ENCODE data around the gene SMARCAL1. TPM values are rescaled to one million over a fixed set of nuclear protein-coding genes. Genes with fewer than 3 reads are reported as not detected.

The SMARCAL1 gene
- total RNA-seq, 4 donors from 2014 or later = 13.5 to 28.2 (median 20.6) TPM

- Histone ChIP-seq H3K9me3 (no peaks in the 10 kb centered on the region), H3K4me3 (no peak overlapping the region), H3K36me3 (peaks cover 24% of the 10 kb centered on the region), H3K27me3 (no peaks in the 10 kb centered on the region), H3K27ac (no peak overlapping the region), H3K4me1 (peaks cover 5% of the 10 kb centered on the region)
- TF ChIP-seq EP300 (IDR thresholded peaks at IDR 0.05) (no peak), POLR2AphosphoS5 (IDR thresholded peaks at IDR 0.05) (no peak), POLR2A (IDR thresholded peaks at IDR 0.05) (no peak), CTCF (IDR thresholded peaks at IDR 0.05) (no peak)
- DNase-seq (ENCODE audit: low spot score in 2 of 2) = no peak
- 87% methylated on average over 3 of the region's 3 CpGs for WGBS
Observed at GRCh38 chr2:216414772-216415319, 2.6 kb downstream of the SMARCAL1 start.

- H3K4me3 ChIP-seq = no peak overlapping the region
- no peaks in the 10 kb centered on the region for H3K9me3 ChIP-seq
- no peak for DNase-seq (ENCODE audit: low spot score in 2 of 2)
- WGBS = 79% methylated on average over 3 of the region's 3 CpGs
- TF ChIP-seq EP300 (IDR thresholded peaks at IDR 0.05) = no peak
- no peak for TF ChIP-seq POLR2AphosphoS5 (IDR thresholded peaks at IDR 0.05)
- TF ChIP-seq POLR2A (IDR thresholded peaks at IDR 0.05) = no peak
- no peak for TF ChIP-seq CTCF (IDR thresholded peaks at IDR 0.05)
- H3K27me3 ChIP-seq = no peaks in the 10 kb centered on the region
- peaks cover 5% of the 10 kb centered on the region for H3K4me1 ChIP-seq
- H3K36me3 ChIP-seq = peaks cover 31% of the 10 kb centered on the region
- H3K27ac ChIP-seq = no peak overlapping the region
Observed at GRCh38 chr2:216415541-216415940, 3.3 kb downstream of the SMARCAL1 start.

- no peak for DNase-seq (ENCODE audit: low spot score in 2 of 2)
- Histone ChIP-seq H3K4me3 (no peak overlapping the region), H3K27me3 (no peaks in the 10 kb centered on the region), H3K27ac (no peak overlapping the region), H3K36me3 (peaks cover 42% of the 10 kb centered on the region), H3K9me3 (no peaks in the 10 kb centered on the region), H3K4me1 (peaks cover 5% of the 10 kb centered on the region)
- TF ChIP-seq POLR2A (IDR thresholded peaks at IDR 0.05) = no peak
- WGBS = 97% methylated on average over 6 of the region's 6 CpGs
Observed at GRCh38 chr2:216416571-216417307, 4.5 kb downstream of the SMARCAL1 start.

GRCh38 chr2:216418981-216419380 is 6.7 kb downstream of the SMARCAL1 start:
- 38% methylated on average over 1 of the region's 1 CpG for WGBS
- Histone ChIP-seq H3K9me3 (no peaks in the 10 kb centered on the region), H3K36me3 (peaks cover 65% of the 10 kb centered on the region), H3K4me3 (no peak overlapping the region), H3K27ac (no peak overlapping the region), H3K27me3 (no peaks in the 10 kb centered on the region), H3K4me1 (no peaks in the 10 kb centered on the region)
- TF ChIP-seq EP300 (IDR thresholded peaks at IDR 0.05) (no peak), POLR2AphosphoS5 (IDR thresholded peaks at IDR 0.05) (no peak), POLR2A (IDR thresholded peaks at IDR 0.05) (no peak), CTCF (IDR thresholded peaks at IDR 0.05) (no peak)
- DNase-seq (ENCODE audit: low spot score in 2 of 2) = no peak

GRCh38 chr2:216420367-216421101 is 8.2 kb downstream of the SMARCAL1 start:
- H3K9me3 ChIP-seq = no peaks in the 10 kb centered on the region

More at GRCh38 chr2:216420367-216421101, 8.2 kb downstream of the SMARCAL1 start:
- 87% methylated on average over 9 of the region's 9 CpGs for WGBS
- DNase-seq (ENCODE audit: low spot score in 2 of 2) = no peak
- Histone ChIP-seq H3K4me1 (no peaks in the 10 kb centered on the region), H3K4me3 (no peak overlapping the region), H3K36me3 (peaks cover 75% of the 10 kb centered on the region), H3K27me3 (no peaks in the 10 kb centered on the region), H3K27ac (no peak overlapping the region)
- TF ChIP-seq POLR2AphosphoS5 (IDR thresholded peaks at IDR 0.05) = no peak
- TF ChIP-seq CTCF (IDR thresholded peaks at IDR 0.05) = no peak
- no peak for TF ChIP-seq EP300 (IDR thresholded peaks at IDR 0.05)
- TF ChIP-seq POLR2A (IDR thresholded peaks at IDR 0.05) = no peak
